Fibroblast of lung (primary cell): Measurements from ENCODE around the gene PAPPA. TPM values are rescaled to one million over a fixed set of nuclear protein-coding genes. Genes with fewer than 3 reads are reported as not detected.

ENCODE experiments used
- DNase-seq, 2 donors: peaks; one replicate each; pipeline versions ENCODE4 v3.0.0 to v3.0.0-alpha.2; 2010; ENCODE audit warnings: low read depth in 2 of 2
- H2AFZ ChIP-seq: 2 replicates; pipeline ENCODE4 v1.5.1; 2012; ENCODE audit warnings: low read length, control low read depth, inconsistent platforms
- H3K27ac ChIP-seq: 2 replicates; pipeline ENCODE4 v1.5.1; 2011; ENCODE audit warnings: low read length, control low read depth; ENCODE audit not compliant: insufficient read depth
- H3K27me3 ChIP-seq: 2 replicates; pipeline ENCODE4 v1.5.1; 2011; ENCODE audit warnings: mild to moderate bottlenecking, low read length; ENCODE audit not compliant: control insufficient read depth, insufficient read depth
- H3K36me3 ChIP-seq: 2 replicates; pipeline ENCODE4 v1.5.1; 2011; ENCODE audit warnings: low read length; ENCODE audit not compliant: control insufficient read depth, insufficient read depth
- H3K4me1 ChIP-seq: 2 replicates; pipeline ENCODE4 v1.5.1; 2011; ENCODE audit warnings: low read length; ENCODE audit not compliant: control insufficient read depth, insufficient read depth; ENCODE audit errors: extremely low read depth
- H3K4me2 ChIP-seq: 2 replicates; pipeline ENCODE4 v1.5.1; 2011; ENCODE audit warnings: low read length, control low read depth; ENCODE audit not compliant: insufficient read depth; ENCODE audit errors: extremely low read depth
- H3K4me3 ChIP-seq, 4 experiments: fragments of 200-600 bp in 1 of 4; sonication (generic) in 1 of 4; replicated peaks in 1 of 4; 2 replicates each; pipeline ENCODE4 v1.5.1; 2011 to 2016; ENCODE audit warnings: low read length in 4 of 4, low read depth in 3 of 4, mild to moderate bottlenecking in 3 of 4, control low read depth in 2 of 4, inconsistent platforms in 1 of 4, mixed read lengths in 1 of 4; ENCODE audit not compliant: insufficient read depth in 1 of 4; ENCODE audit errors: control extremely low read depth in 1 of 4
- H3K79me2 ChIP-seq: 2 replicates; pipeline ENCODE4 v1.5.1; 2012; ENCODE audit warnings: mild to moderate bottlenecking, low read length, inconsistent platforms; ENCODE audit not compliant: control insufficient read depth, insufficient read depth
- H3K9ac ChIP-seq: 2 replicates; pipeline ENCODE4 v1.5.1; 2011; ENCODE audit warnings: mild to moderate bottlenecking, low read length, control low read depth; ENCODE audit not compliant: insufficient read depth
- H3K9me3 ChIP-seq: 2 replicates; pipeline ENCODE4 v1.5.1; 2012; ENCODE audit warnings: low read depth, low read length; ENCODE audit not compliant: control insufficient read depth, insufficient read depth
- H4K20me1 ChIP-seq: 2 replicates; pipeline ENCODE4 v1.5.1; 2011; ENCODE audit warnings: low read length; ENCODE audit not compliant: control insufficient read depth, insufficient read depth; ENCODE audit errors: extremely low read depth
- EZH2 ChIP-seq: IDR thresholded peaks from 2 replicates; pipeline ENCODE4 v1.5.1; 2012; ENCODE audit warnings: low read length, control low read depth, mild to moderate bottlenecking; ENCODE audit errors: missing control alignments
- polyA plus RNA-seq, 2 donors: library from polyadenylated mRNA; depleted of rRNA in 1 of 2; stranded (reverse) in 1 of 2; unstranded in 1 of 2; fragments of >200 nt; gene quantifications; 2 replicates each; pipeline ENCODE4 v1.2.1, GENCODE V29; 2011 to 2012; ENCODE audit warnings: missing spikeins in 1 of 2
- total RNA-seq: library from RNA; depleted of rRNA; stranded (reverse); fragments of >200 nt; gene quantifications from 2 replicates; pipeline ENCODE4 v1.2.1, GENCODE V29; 2014
- TF ChIP-seq, protein P1 (sequence below), 2 donors: IDR thresholded peaks in 1 of 2; conservative IDR thresholded peaks in 1 of 2; 1 replicate in 1 of 2; 2 replicates in 1 of 2; pipeline ENCODE4 v1.5.1; 2011 to 2012; ENCODE audit warnings: low read length in 2 of 2, control low read depth in 1 of 2, inconsistent platforms in 1 of 2, low read depth in 1 of 2, mild to moderate bottlenecking in 1 of 2

Gene PAPPA
- total and polyA plus RNA-seq, 2 donors (not counting 1 experiment from before 2014, with no cell fraction given) = 8.8 to 45.7 TPM

GRCh38 chr9:116430849-116431248 lies 277.3 kb downstream of the PAPPA start:
- DNase-seq = no peak
- Histone ChIP-seq H3K27me3 (no peaks in the 10 kb centered on the region), H2AFZ (no peak overlapping the region), H3K4me3 (no peak overlapping the region), H3K4me2 (no peak overlapping the region), H3K4me1 (no peaks in the 10 kb centered on the region), H3K79me2 (no peaks in the 10 kb centered on the region), H3K36me3 (no peaks in the 10 kb centered on the region), H3K9ac (no peak overlapping the region), H4K20me1 (no peaks in the 10 kb centered on the region), H3K27ac (no peak overlapping the region), H3K9me3 (no peaks in the 10 kb centered on the region)
- TF ChIP-seq, protein P1, sequence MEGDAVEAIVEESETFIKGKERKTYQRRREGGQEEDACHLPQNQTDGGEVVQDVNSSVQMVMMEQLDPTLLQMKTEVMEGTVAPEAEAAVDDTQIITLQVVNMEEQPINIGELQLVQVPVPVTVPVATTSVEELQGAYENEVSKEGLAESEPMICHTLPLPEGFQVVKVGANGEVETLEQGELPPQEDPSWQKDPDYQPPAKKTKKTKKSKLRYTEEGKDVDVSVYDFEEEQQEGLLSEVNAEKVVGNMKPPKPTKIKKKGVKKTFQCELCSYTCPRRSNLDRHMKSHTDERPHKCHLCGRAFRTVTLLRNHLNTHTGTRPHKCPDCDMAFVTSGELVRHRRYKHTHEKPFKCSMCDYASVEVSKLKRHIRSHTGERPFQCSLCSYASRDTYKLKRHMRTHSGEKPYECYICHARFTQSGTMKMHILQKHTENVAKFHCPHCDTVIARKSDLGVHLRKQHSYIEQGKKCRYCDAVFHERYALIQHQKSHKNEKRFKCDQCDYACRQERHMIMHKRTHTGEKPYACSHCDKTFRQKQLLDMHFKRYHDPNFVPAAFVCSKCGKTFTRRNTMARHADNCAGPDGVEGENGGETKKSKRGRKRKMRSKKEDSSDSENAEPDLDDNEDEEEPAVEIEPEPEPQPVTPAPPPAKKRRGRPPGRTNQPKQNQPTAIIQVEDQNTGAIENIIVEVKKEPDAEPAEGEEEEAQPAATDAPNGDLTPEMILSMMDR (conservative IDR thresholded peaks at IDR 0.05 in 1 of 2, IDR thresholded peaks at IDR 0.05 in 1 of 2; ENCODE audit: low read depth in 1 of 2, low read length in 2 of 2) = no peak
- no peak for TF ChIP-seq EZH2

DNA sequence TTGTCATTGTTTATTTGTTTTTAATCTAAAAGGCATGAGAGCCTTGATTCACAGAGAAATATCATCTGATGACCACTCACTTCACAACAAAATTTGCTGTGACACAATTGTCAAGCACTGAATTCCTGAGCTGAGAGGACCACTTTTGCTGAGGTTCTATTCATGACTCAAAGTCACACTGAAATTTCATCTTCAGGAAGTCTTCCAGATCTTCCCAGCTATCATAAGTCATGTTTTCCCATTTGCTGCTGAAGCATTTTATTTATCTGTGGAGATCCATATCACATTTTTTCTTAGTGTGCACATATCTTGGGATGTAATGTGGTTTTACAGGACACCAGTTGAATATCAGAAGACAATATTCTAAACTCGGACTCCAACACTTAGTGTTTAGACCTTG lies 278.5 kb downstream of the PAPPA start:
- no peaks in the 10 kb centered on the region for H3K79me2 ChIP-seq
- no peaks in the 10 kb centered on the region for H3K9me3 ChIP-seq
- no peak overlapping the region for H3K27ac ChIP-seq
- no peaks in the 10 kb centered on the region for H4K20me1 ChIP-seq
- H3K27me3 ChIP-seq = no peaks in the 10 kb centered on the region
- no peak overlapping the region for H3K9ac ChIP-seq
- H3K4me3 ChIP-seq = no peak overlapping the region
- no peak for DNase-seq
- H2AFZ ChIP-seq = no peak overlapping the region
- no peak overlapping the region for H3K4me2 ChIP-seq
- H3K4me1 ChIP-seq = no peaks in the 10 kb centered on the region
- no peak for TF ChIP-seq EZH2
- TF ChIP-seq, protein P1 (conservative IDR thresholded peaks at IDR 0.05 in 1 of 2, IDR thresholded peaks at IDR 0.05 in 1 of 2; ENCODE audit: low read depth in 1 of 2, low read length in 2 of 2) = no peak
- no peaks in the 10 kb centered on the region for H3K36me3 ChIP-seq

- H3K27ac ChIP-seq = no peak overlapping the region
- no peak overlapping the region for H3K4me3 ChIP-seq
- DNase-seq = no peak
- no peak overlapping the region for H3K9ac ChIP-seq
- no peaks in the 10 kb centered on the region for H3K27me3 ChIP-seq
- H3K4me2 ChIP-seq = no peak overlapping the region
- no peaks in the 10 kb centered on the region for H4K20me1 ChIP-seq
- no peak for TF ChIP-seq EZH2
- TF ChIP-seq, protein P1 (conservative IDR thresholded peaks at IDR 0.05 in 1 of 2, IDR thresholded peaks at IDR 0.05 in 1 of 2; ENCODE audit: low read depth in 1 of 2, low read length in 2 of 2) = no peak
- H3K4me1 ChIP-seq = no peaks in the 10 kb centered on the region
- H3K79me2 ChIP-seq = no peaks in the 10 kb centered on the region
- no peaks in the 10 kb centered on the region for H3K36me3 ChIP-seq
- H2AFZ ChIP-seq = no peak overlapping the region
- H3K9me3 ChIP-seq = no peaks in the 10 kb centered on the region
Measured at GRCh38 chr9:116434314-116434713, 280.7 kb downstream of the PAPPA start.
